ENCODE measurements around the gene OR5K4. TPM values are rescaled to one million over a fixed set of nuclear protein-coding genes. Genes with fewer than 3 reads are reported as not detected.

The OR5K4 gene
- total and polyA plus RNA-seq, 9 of the 15 experiments (the other 6 are each of a cell fraction or from before 2014, with no cell fraction given), result not detected

DNA sequence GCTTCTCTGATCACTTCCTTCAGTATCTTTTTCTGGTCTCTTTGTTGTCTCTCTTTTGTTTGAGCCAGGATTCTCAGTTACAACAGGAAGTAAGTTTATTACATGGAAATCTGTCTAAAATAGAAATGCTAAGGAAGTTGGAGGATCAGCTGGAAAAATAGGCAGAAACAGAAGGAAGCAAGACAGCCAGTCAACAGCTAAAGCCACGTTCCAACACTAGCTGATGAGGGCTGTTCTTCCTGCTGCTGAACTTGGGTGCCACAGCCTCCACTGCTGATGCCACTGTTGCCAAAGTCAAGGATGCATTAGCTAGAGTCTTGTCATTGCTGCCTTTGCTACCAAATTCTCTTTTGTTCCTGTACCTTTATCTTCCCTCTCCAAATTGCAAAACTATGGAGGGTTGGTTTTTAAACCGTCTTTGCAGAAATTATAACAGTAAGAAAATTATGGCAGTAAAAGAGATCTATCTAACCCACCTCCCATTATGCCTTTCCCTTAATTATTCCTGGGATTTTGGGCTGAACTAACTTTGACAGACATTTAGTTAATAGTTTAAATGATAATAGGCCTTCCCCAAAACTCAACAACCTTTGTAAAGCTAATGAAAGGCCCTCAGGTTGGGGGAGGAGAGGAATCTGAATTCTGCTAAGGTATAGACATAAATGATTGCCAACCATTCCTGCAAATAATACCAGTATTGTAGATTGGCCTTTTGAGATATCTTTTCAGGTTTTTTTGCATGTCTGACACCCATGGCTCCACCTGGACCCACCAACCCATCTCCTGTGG, 27.4 kb upstream of the OR5K4 start:
- Histone ChIP-seq H3K9ac (ENCODE audit: insufficient read depth in 1 of 2, low read depth in 2 of 2, low read length in 2 of 2) (no peak overlapping the region), H3K9me3 (replicated peaks; ENCODE audit: control insufficient read depth, insufficient read depth, low read depth, low read length) (no peaks in the 10 kb centered on the region), H3K27me3 (ENCODE audit: control insufficient read depth in 2 of 2, insufficient read depth in 2 of 2, low read length in 2 of 2) (no peaks in the 10 kb centered on the region), H3K79me2 (ENCODE audit: control insufficient read depth, insufficient read depth, low read length) (no peaks in the 10 kb centered on the region), H4K20me1 (replicated peaks; ENCODE audit: control insufficient read depth, insufficient read depth, low read length) (no peaks in the 10 kb centered on the region), H3K36me3 (ENCODE audit: control insufficient read depth, insufficient read depth, low read length) (no peaks in the 10 kb centered on the region), H2AFZ (ENCODE audit: low read depth, low read length) (no peak overlapping the region), H3K4me3 (no peak overlapping the region), H3K27ac (ENCODE audit: extremely low read depth, low read depth, low read length) (no peak overlapping the region), H3K4me2 (ENCODE audit: insufficient read depth, low read length) (no peak overlapping the region), H3K4me1 (replicated peaks in 1 of 2; ENCODE audit: control insufficient read depth in 2 of 2, insufficient read depth in 2 of 2, low read length in 2 of 2) (no peaks in the 10 kb centered on the region), H3K9me1 (ENCODE audit: control insufficient read depth, insufficient read depth, low read length) (no peaks in the 10 kb centered on the region)
- in situ Hi-C loops (cut with MboI), result no loop called here
- WGBS (ENCODE audit: insufficient coverage, low coverage, missing lambda C conversion rate), result 0% methylated on average over 2 of the region's 2 CpGs
- DNase-seq (ENCODE audit: extremely low read depth in 1 of 4, low spot score in 3 of 4), result no peak
- FAIRE-seq, result no peak
- no peak for ATAC-seq
- BruUV-seq (replicated peaks), result no TSS peak
- POLR2A ChIA-PET, result no interaction called here
- CTCF ChIA-PET (ENCODE audit: low intra/inter-chr PET ratio), result no interaction called here
- intact Hi-C loops (cut with micrococcal nuclease), result no loop called here
- TF ChIP-seq ZNF696 (CRISPR knock-in tag; conservative IDR thresholded peaks at IDR 0.05), result no peak
- TF ChIP-seq, protein P1, sequence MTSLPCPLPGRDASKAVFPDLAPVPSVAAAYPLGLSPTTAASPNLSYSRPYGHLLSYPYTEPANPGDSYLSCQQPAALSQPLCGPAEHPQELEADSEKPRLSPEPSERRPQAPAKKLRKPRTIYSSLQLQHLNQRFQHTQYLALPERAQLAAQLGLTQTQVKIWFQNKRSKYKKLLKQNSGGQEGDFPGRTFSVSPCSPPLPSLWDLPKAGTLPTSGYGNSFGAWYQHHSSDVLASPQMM (CRISPR knock-in tag; IDR thresholded peaks at IDR 0.05), result no peak
- TF ChIP-seq, protein P2, sequence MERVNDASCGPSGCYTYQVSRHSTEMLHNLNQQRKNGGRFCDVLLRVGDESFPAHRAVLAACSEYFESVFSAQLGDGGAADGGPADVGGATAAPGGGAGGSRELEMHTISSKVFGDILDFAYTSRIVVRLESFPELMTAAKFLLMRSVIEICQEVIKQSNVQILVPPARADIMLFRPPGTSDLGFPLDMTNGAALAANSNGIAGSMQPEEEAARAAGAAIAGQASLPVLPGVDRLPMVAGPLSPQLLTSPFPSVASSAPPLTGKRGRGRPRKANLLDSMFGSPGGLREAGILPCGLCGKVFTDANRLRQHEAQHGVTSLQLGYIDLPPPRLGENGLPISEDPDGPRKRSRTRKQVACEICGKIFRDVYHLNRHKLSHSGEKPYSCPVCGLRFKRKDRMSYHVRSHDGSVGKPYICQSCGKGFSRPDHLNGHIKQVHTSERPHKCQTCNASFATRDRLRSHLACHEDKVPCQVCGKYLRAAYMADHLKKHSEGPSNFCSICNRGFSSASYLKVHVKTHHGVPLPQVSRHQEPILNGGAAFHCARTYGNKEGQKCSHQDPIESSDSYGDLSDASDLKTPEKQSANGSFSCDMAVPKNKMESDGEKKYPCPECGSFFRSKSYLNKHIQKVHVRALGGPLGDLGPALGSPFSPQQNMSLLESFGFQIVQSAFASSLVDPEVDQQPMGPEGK (CRISPR knock-in tag; IDR thresholded peaks at IDR 0.05; ENCODE audit: borderline replicate concordance), result no peak
- no peak for TF ChIP-seq STAT5A (IDR thresholded peaks at IDR 0.05; ENCODE audit: borderline replicate concordance, low read length)
- TF ChIP-seq SAFB2 (IDR thresholded peaks at IDR 0.05; ENCODE audit: borderline replicate concordance, low read depth, low read length, severe bottlenecking), result no peak
- TF ChIP-seq, protein P3, sequence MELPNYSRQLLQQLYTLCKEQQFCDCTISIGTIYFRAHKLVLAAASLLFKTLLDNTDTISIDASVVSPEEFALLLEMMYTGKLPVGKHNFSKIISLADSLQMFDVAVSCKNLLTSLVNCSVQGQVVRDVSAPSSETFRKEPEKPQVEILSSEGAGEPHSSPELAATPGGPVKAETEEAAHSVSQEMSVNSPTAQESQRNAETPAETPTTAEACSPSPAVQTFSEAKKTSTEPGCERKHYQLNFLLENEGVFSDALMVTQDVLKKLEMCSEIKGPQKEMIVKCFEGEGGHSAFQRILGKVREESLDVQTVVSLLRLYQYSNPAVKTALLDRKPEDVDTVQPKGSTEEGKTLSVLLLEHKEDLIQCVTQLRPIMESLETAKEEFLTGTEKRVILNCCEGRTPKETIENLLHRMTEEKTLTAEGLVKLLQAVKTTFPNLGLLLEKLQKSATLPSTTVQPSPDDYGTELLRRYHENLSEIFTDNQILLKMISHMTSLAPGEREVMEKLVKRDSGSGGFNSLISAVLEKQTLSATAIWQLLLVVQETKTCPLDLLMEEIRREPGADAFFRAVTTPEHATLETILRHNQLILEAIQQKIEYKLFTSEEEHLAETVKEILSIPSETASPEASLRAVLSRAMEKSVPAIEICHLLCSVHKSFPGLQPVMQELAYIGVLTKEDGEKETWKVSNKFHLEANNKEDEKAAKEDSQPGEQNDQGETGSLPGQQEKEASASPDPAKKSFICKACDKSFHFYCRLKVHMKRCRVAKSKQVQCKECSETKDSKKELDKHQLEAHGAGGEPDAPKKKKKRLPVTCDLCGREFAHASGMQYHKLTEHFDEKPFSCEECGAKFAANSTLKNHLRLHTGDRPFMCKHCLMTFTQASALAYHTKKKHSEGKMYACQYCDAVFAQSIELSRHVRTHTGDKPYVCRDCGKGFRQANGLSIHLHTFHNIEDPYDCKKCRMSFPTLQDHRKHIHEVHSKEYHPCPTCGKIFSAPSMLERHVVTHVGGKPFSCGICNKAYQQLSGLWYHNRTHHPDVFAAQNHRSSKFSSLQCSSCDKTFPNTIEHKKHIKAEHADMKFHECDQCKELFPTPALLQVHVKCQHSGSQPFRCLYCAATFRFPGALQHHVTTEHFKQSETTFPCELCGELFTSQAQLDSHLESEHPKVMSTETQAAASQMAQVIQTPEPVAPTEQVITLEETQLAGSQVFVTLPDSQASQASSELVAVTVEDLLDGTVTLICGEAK (IDR thresholded peaks at IDR 0.05), result no peak
- TF ChIP-seq, protein P3 (CRISPR knock-in tag; IDR thresholded peaks at IDR 0.05), result no peak
- TF ChIP-seq TCF7L2 (IDR thresholded peaks at IDR 0.05; ENCODE audit: low read depth, low read length), result no peak

All from K562 (cell line).